GM12874 (cell line): ENCODE results near the gene TRIM26.

ENCODE experiments used
- CTCF ChIP-seq: IDR thresholded peaks from 2 replicates; pipeline ENCODE4 v1.5.1; 2011; ENCODE audit warnings: low read depth, mild to moderate bottlenecking, control low read depth, low read length, moderate library complexity; ENCODE audit not compliant: insufficient read depth

The TRIM26 gene

GRCh38 chr6:30204116-30204515 is 9.1 kb downstream of the TRIM26 start:
- no peak for TF ChIP-seq CTCF

- no peak for TF ChIP-seq CTCF
Observed at GRCh38 chr6:30202366-30202765, 10.8 kb downstream of the TRIM26 start.

- no peak for TF ChIP-seq CTCF
Observed at GRCh38 chr6:30200551-30201281, 12.5 kb downstream of the TRIM26 start.

GRCh38 chr6:30198166-30199084 is 14.8 kb downstream of the TRIM26 start:
- no peak for TF ChIP-seq CTCF

- TF ChIP-seq CTCF, result no peak
Observed at GRCh38 chr6:30196376-30196775, 16.8 kb downstream of the TRIM26 start.

- TF ChIP-seq CTCF, result no peak
Observed at GRCh38 chr6:30195951-30196350, 17.3 kb downstream of the TRIM26 start.
